Measurements from ENCODE around the gene STARD9.

GRCh38 chr15:42733027-42733426 lies 157.6 kb downstream of the STARD9 start:
- TF ChIP-seq ZNF785 (CRISPR knock-in tag; IDR thresholded peaks at IDR 0.05): no peak
- no peak for TF ChIP-seq POLR2AphosphoS5 (IDR thresholded peaks at IDR 0.05; ENCODE audit: control insufficient read depth, insufficient read depth, low read depth, low read length)
- no peak for TF ChIP-seq SPI1 (IDR thresholded peaks at IDR 0.05; ENCODE audit: borderline replicate concordance, low read depth, low read length)
- TF ChIP-seq ARID3A (IDR thresholded peaks at IDR 0.05; ENCODE audit: borderline replicate concordance, low read depth, low read length): no peak
- TF ChIP-seq NCOA1 (IDR thresholded peaks at IDR 0.05; ENCODE audit: low read depth): no peak
- no peak for TF ChIP-seq NBN (IDR thresholded peaks at IDR 0.05; ENCODE audit: low read depth)
- no peak for TF ChIP-seq CTCF (IDR thresholded peaks at IDR 0.05 in 2 of 3, conservative IDR thresholded peaks at IDR 0.05 in 1 of 3; ENCODE audit: insufficient read depth in 2 of 3, low read depth in 1 of 3, low read length in 3 of 3)
- TF ChIP-seq ATF1 (CRISPR knock-in tag; IDR thresholded peaks at IDR 0.05): no peak
- no peak for TF ChIP-seq ATF1 (tag; IDR thresholded peaks at IDR 0.05)
- no peak for TF ChIP-seq ZNF518B (CRISPR knock-in tag; IDR thresholded peaks at IDR 0.05)
- no peak for TF ChIP-seq HCFC1 (IDR thresholded peaks at IDR 0.05; ENCODE audit: low read depth, low read length)
- no peak for TF ChIP-seq ZFX (CRISPR knock-in tag; IDR thresholded peaks at IDR 0.05)
